Loucy (cell line): ENCODE measurements around the gene GPALPP1.

Experiments used
- H2AFZ ChIP-seq: fragments of 200-600 bp; sonication (generic); 2 replicates; pipeline ENCODE4 v1.6.0; 2016; ENCODE audit warnings: antibody characterized with exemption, mild to moderate bottlenecking, low read length, moderate library complexity
- H3F3A ChIP-seq: fragments of 200-600 bp; 2 replicates; pipeline ENCODE4 v1.6.0; 2016; ENCODE audit warnings: antibody characterized with exemption, low read depth, mild to moderate bottlenecking
- H3K27me3 ChIP-seq: fragments of 200-600 bp; sonication (generic); 2 replicates; pipeline ENCODE4 v1.6.1; 2014; ENCODE audit warnings: low read length, mild to moderate bottlenecking; ENCODE audit not compliant: insufficient read depth, poor library complexity, severe bottlenecking
- H3K36me3 ChIP-seq: fragments of 200-600 bp; sonication (generic); 2 replicates; pipeline ENCODE4 v1.6.1; 2016; ENCODE audit warnings: low read length; ENCODE audit not compliant: insufficient read depth
- H3K4me1 ChIP-seq: fragments of 200-600 bp; sonication (generic); 2 replicates; pipeline ENCODE4 v1.5.1; 2014; ENCODE audit warnings: low read length, mild to moderate bottlenecking; ENCODE audit not compliant: insufficient read depth, poor library complexity, severe bottlenecking
- H3K4me2 ChIP-seq: fragments of 200-600 bp; sonication (generic); 2 replicates; pipeline ENCODE4 v1.6.0; 2014; ENCODE audit warnings: antibody characterized with exemption, low read length, low read depth, mild to moderate bottlenecking; ENCODE audit not compliant: poor library complexity, severe bottlenecking
- H3K4me3 ChIP-seq: fragments of 200-600 bp; sonication (generic); 2 replicates; pipeline ENCODE4 v1.5.1; 2014; ENCODE audit warnings: low read length, mild to moderate bottlenecking, mixed read lengths; ENCODE audit not compliant: poor library complexity, severe bottlenecking
- H3K79me2 ChIP-seq: fragments of 200-600 bp; sonication (generic); 2 replicates; pipeline ENCODE4 v1.6.1; 2014; ENCODE audit warnings: low read length; ENCODE audit not compliant: insufficient read depth
- H3K9ac ChIP-seq: fragments of 200-600 bp; sonication (generic); 2 replicates; pipeline ENCODE4 v1.6.0; 2014; ENCODE audit warnings: mild to moderate bottlenecking, low read depth, low read length, moderate library complexity; ENCODE audit not compliant: poor library complexity, severe bottlenecking
- H3K9me2 ChIP-seq: fragments of 200-600 bp; sonication (generic); replicated peaks from 2 replicates; pipeline ENCODE4 v1.6.1; 2016; ENCODE audit warnings: low read depth, low read length, mixed read lengths
- H3K9me3 ChIP-seq: fragments of 200-600 bp; sonication (generic); 2 replicates; pipeline ENCODE4 v1.6.1; 2014; ENCODE audit warnings: mild to moderate bottlenecking, antibody characterized with exemption, low read length, low read depth; ENCODE audit not compliant: insufficient read depth
- H4K20me1 ChIP-seq: fragments of 200-600 bp; sonication (generic); 2 replicates; pipeline ENCODE4 v1.6.0; 2014; ENCODE audit warnings: antibody characterized with exemption, low read length, mild to moderate bottlenecking; ENCODE audit not compliant: insufficient read depth, poor library complexity, severe bottlenecking
- CTCF ChIP-seq: fragments of 200-600 bp; sonication (generic); conservative IDR thresholded peaks from 2 replicates; pipeline ENCODE4 v1.5.1; 2014; ENCODE audit warnings: mild to moderate bottlenecking, antibody characterized with exemption, low read length
- EZH2phosphoT487 ChIP-seq: fragments of 200-600 bp; IDR thresholded peaks from 2 replicates; pipeline ENCODE4 v1.6.1; 2018; ENCODE audit warnings: antibody characterized with exemption, mild to moderate bottlenecking, moderate library complexity, borderline replicate concordance

GPALPP1 gene

GRCh38 chr13:45049478-45049877 is 60.1 kb downstream of the GPALPP1 start:
- Histone ChIP-seq H4K20me1 (no peaks in the 10 kb centered on the region), H3K4me3 (no peak overlapping the region), H3K4me1 (peaks cover 5% of the 10 kb centered on the region), H3K27me3 (no peaks in the 10 kb centered on the region), H3K9me3 (no peaks in the 10 kb centered on the region), H3K79me2 (no peaks in the 10 kb centered on the region), H3K9ac (no peak overlapping the region), H2AFZ (no peak overlapping the region), H3F3A (no peaks in the 10 kb centered on the region), H3K9me2 (no peaks in the 10 kb centered on the region), H3K4me2 (no peak overlapping the region), H3K36me3 (no peaks in the 10 kb centered on the region)
- TF ChIP-seq CTCF = no peak
- TF ChIP-seq EZH2phosphoT487 = no peak

- Histone ChIP-seq H4K20me1 (no peaks in the 10 kb centered on the region), H3K4me2 (no peak overlapping the region), H3K9me3 (no peaks in the 10 kb centered on the region), H2AFZ (no peak overlapping the region), H3K27me3 (no peaks in the 10 kb centered on the region), H3K4me1 (peaks cover 10% of the 10 kb centered on the region), H3F3A (no peaks in the 10 kb centered on the region), H3K36me3 (no peaks in the 10 kb centered on the region), H3K4me3 (no peak overlapping the region), H3K9me2 (no peaks in the 10 kb centered on the region), H3K79me2 (no peaks in the 10 kb centered on the region), H3K9ac (no peak overlapping the region)
- TF ChIP-seq EZH2phosphoT487 = no peak
- no peak for TF ChIP-seq CTCF
Measured at GRCh38 chr13:45051315-45051714, 62.0 kb downstream of the GPALPP1 start.

- H3K4me2 ChIP-seq = no peak overlapping the region
- no peak overlapping the region for H3K4me3 ChIP-seq
- H3F3A ChIP-seq = no peaks in the 10 kb centered on the region
Measured at GRCh38 chr13:45055198-45055901, 66.0 kb downstream of the GPALPP1 start.

More at GRCh38 chr13:45055198-45055901, 66.0 kb downstream of the GPALPP1 start:
- Histone ChIP-seq H4K20me1 (no peaks in the 10 kb centered on the region), H3K9me2 (no peaks in the 10 kb centered on the region), H3K36me3 (no peaks in the 10 kb centered on the region), H3K4me1 (peaks cover 5% of the 10 kb centered on the region), H3K9ac (no peak overlapping the region), H3K9me3 (no peaks in the 10 kb centered on the region), H3K79me2 (no peaks in the 10 kb centered on the region), H2AFZ (no peak overlapping the region), H3K27me3 (no peaks in the 10 kb centered on the region)
- TF ChIP-seq EZH2phosphoT487 = no peak
- no peak for TF ChIP-seq CTCF
